ENCODE data around the gene ZDHHC8.

DNA sequence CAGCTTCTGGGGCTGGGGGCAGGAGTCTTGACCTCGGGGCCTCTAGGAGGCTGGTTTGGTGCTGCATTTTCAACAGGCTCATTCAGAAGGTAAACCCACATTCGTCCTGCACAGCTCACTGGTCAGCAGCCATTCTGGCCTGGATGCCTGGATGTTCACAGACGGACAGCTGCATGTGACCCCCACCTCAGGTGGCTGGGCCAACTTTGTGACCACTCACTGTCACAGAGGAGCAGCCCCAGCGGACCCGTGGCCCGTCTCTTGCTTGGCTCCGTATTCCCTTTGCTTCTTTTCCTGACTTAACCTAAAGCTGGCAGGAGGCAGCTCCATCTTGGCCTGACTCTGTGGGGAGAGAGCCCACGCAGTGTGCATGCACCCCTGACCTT, 43.3 kb upstream of the ZDHHC8 start:
- TF ChIP-seq POLR2AphosphoS5 (IDR thresholded peaks at IDR 0.05) = no peak
- TF ChIP-seq CTCF (IDR thresholded peaks at IDR 0.05) = no peak
- no peak for TF ChIP-seq EP300 (IDR thresholded peaks at IDR 0.05)
